ENCODE measurements around the gene LAMA2.

DNA sequence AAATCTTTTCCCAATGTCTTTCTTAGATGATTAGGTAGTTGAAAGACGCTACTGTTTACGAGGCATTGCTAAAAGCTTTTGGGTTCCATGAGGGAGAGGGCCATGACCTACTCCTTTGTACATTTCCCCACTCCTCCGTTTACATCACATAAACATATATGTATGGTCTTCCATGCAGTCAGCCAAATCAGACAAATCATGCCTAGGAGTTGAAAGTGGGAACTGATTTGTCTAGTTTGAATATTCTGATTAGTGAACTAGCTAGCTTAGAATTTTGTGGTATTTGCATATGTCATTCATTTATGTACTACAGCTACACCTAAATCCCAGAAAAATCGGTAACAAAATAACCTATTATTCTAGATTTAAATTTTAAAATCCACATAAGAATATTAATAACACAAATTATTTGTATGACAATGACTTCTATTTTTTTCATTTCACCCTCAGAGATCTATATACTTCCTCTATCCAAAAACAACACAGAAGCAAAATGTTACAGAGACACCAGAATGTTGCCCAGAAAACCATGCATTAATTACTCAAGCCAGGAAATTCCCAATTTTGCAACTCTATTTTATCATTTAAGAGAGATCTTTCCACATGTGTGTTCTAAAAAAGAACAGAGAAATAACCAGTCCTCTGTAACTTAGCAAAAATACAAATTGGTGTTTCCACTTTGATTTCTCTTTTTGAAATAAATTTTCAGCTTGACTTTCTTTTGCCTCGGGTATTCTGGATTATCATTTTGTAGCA lies 231.9 kb downstream of the LAMA2 start:
- TF ChIP-seq, protein P1, sequence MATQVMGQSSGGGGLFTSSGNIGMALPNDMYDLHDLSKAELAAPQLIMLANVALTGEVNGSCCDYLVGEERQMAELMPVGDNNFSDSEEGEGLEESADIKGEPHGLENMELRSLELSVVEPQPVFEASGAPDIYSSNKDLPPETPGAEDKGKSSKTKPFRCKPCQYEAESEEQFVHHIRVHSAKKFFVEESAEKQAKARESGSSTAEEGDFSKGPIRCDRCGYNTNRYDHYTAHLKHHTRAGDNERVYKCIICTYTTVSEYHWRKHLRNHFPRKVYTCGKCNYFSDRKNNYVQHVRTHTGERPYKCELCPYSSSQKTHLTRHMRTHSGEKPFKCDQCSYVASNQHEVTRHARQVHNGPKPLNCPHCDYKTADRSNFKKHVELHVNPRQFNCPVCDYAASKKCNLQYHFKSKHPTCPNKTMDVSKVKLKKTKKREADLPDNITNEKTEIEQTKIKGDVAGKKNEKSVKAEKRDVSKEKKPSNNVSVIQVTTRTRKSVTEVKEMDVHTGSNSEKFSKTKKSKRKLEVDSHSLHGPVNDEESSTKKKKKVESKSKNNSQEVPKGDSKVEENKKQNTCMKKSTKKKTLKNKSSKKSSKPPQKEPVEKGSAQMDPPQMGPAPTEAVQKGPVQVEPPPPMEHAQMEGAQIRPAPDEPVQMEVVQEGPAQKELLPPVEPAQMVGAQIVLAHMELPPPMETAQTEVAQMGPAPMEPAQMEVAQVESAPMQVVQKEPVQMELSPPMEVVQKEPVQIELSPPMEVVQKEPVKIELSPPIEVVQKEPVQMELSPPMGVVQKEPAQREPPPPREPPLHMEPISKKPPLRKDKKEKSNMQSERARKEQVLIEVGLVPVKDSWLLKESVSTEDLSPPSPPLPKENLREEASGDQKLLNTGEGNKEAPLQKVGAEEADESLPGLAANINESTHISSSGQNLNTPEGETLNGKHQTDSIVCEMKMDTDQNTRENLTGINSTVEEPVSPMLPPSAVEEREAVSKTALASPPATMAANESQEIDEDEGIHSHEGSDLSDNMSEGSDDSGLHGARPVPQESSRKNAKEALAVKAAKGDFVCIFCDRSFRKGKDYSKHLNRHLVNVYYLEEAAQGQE (IDR thresholded peaks at IDR 0.05; ENCODE audit: unreplicated experiment): no peak
- TF ChIP-seq CTCF (conservative IDR thresholded peaks at IDR 0.05; ENCODE audit: low read depth in 2 of 2): no peak
